HepG2 (cell line): ENCODE results near the gene ETFA. TPM values are rescaled to one million over a fixed set of nuclear protein-coding genes. Genes with fewer than 3 reads are reported as not detected.

Source experiments
- BHLHE40 ChIP-seq: IDR thresholded peaks from 2 replicates; pipeline ENCODE4 v1.6.1; 2011; ENCODE audit warnings: low read length, improper control_type of control experiment
- GPBP1L1 ChIP-seq: sonication (generic); formaldehyde crosslinking; IDR thresholded peaks from 2 replicates; pipeline ENCODE4 v1.5.0; 2020; ENCODE audit warnings: mild to moderate bottlenecking, missing genetic modification reagents
- ISL2 ChIP-seq: sonication (generic); formaldehyde crosslinking; IDR thresholded peaks from 2 replicates; pipeline ENCODE4 v1.5.0; 2020; ENCODE audit warnings: missing genetic modification reagents
- JUNB ChIP-seq: sonication (generic); formaldehyde crosslinking; IDR thresholded peaks from 2 replicates; pipeline ENCODE4 v1.8.0; 2022; ENCODE audit warnings: missing genetic modification reagents, mild to moderate bottlenecking, borderline replicate concordance
- KAT8 ChIP-seq: IDR thresholded peaks from 2 replicates; pipeline ENCODE4 v1.6.1; 2016; ENCODE audit warnings: missing genetic modification reagents, missing compliant biosample characterization
- KDM3A ChIP-seq: IDR thresholded peaks from 2 replicates; pipeline ENCODE4 v1.6.1; 2018; ENCODE audit warnings: low read depth, missing compliant biosample characterization
- MAZ ChIP-seq, 2 experiments: sonication (generic) in 1 of 2; formaldehyde crosslinking in 1 of 2; IDR thresholded peaks; 2 replicates each; pipeline versions ENCODE4 v1.5.0 to v1.6.1; 2012 to 2020; ENCODE audit warnings: low read depth in 2 of 2, mild to moderate bottlenecking in 2 of 2, borderline replicate concordance in 1 of 2, improper control_type of control experiment in 1 of 2, low read length in 1 of 2, missing genetic modification reagents in 1 of 2, moderate library complexity in 1 of 2
- MEF2D ChIP-seq: sonication (generic); formaldehyde crosslinking; IDR thresholded peaks from 2 replicates; pipeline ENCODE4 v1.5.1; 2020; ENCODE audit warnings: mild to moderate bottlenecking, missing genetic modification reagents
- MIER2 ChIP-seq: IDR thresholded peaks from 2 replicates; pipeline ENCODE4 v1.6.1; 2016; ENCODE audit warnings: missing biosample characterization, missing genetic modification reagents
- MIXL1 ChIP-seq: IDR thresholded peaks from 2 replicates; pipeline ENCODE4 v1.6.1; 2016
- NFYB ChIP-seq: sonication (generic); formaldehyde crosslinking; IDR thresholded peaks from 2 replicates; pipeline ENCODE4 v1.4.0; 2020; ENCODE audit warnings: missing genetic modification reagents
- NKX3-1 ChIP-seq: sonication (generic); formaldehyde crosslinking; IDR thresholded peaks from 2 replicates; pipeline ENCODE4 v1.5.0; 2020; ENCODE audit warnings: missing genetic modification reagents
- PAF1 ChIP-seq: IDR thresholded peaks from 2 replicates; pipeline ENCODE4 v1.6.1; 2016; ENCODE audit warnings: missing genetic modification reagents, missing compliant biosample characterization
- YEATS4 ChIP-seq: sonication (generic); formaldehyde crosslinking; IDR thresholded peaks from 2 replicates; pipeline ENCODE4 v1.4.0; 2020; ENCODE audit warnings: missing genetic modification reagents, borderline replicate concordance
- ZNF33A ChIP-seq: sonication (generic); formaldehyde crosslinking; IDR thresholded peaks from 2 replicates; pipeline ENCODE4 v1.5.1; 2020; ENCODE audit warnings: missing genetic modification reagents, mild to moderate bottlenecking, moderate library complexity, borderline replicate concordance
- ZNF432 ChIP-seq: sonication (generic); formaldehyde crosslinking; IDR thresholded peaks from 2 replicates; pipeline ENCODE4 v1.5.0; 2020; ENCODE audit warnings: missing genetic modification reagents, mild to moderate bottlenecking, borderline replicate concordance
- polyA plus RNA-seq, 8 experiments: library from polyadenylated mRNA; depleted of rRNA in 3 of 8; stranded (reverse) in 7 of 8; unstranded in 1 of 8; fragments of >200 nt; fragmentation: Illumina TruSeq in 4 of 8; extraction: Trizol in 4 of 8; gene quantifications; 2 replicates each; pipeline versions ENCODE4 v1.2.1 to v1.2.3, GENCODE V29; 2011 to 2016; ENCODE audit warnings: low read depth in 4 of 8, missing spikeins in 1 of 8, mixed read lengths in 1 of 8; ENCODE audit not compliant: insufficient read depth in 1 of 8
- total RNA-seq, 5 experiments: library from RNA; depleted of rRNA; stranded (reverse); fragments of >200 nt; fragmentation: Illumina TruSeq; extraction: Trizol; gene quantifications; 2 replicates each; pipeline ENCODE4 v1.2.3, GENCODE V29; 2016; ENCODE audit warnings: low read depth in 1 of 5
- TF ChIP-seq, protein P1 (sequence below): sonication (generic); formaldehyde crosslinking; IDR thresholded peaks from 2 replicates; pipeline ENCODE4 v1.5.0; 2020; ENCODE audit warnings: mild to moderate bottlenecking, missing genetic modification reagents
- TF ChIP-seq, protein P2 (sequence below): IDR thresholded peaks from 2 replicates; pipeline ENCODE4 v1.6.1; 2012; ENCODE audit warnings: low read length, improper control_type of control experiment
- TF ChIP-seq, protein P3 (sequence below): fragments of 450-650 bp; IDR thresholded peaks from 2 replicates; pipeline ENCODE4 v1.6.1; 2017

ETFA gene
- total and polyA plus RNA-seq, 2 of the 13 experiments (the other 11 are each of a cell fraction or from before 2014, with no cell fraction given): 291 to 396 TPM

DNA sequence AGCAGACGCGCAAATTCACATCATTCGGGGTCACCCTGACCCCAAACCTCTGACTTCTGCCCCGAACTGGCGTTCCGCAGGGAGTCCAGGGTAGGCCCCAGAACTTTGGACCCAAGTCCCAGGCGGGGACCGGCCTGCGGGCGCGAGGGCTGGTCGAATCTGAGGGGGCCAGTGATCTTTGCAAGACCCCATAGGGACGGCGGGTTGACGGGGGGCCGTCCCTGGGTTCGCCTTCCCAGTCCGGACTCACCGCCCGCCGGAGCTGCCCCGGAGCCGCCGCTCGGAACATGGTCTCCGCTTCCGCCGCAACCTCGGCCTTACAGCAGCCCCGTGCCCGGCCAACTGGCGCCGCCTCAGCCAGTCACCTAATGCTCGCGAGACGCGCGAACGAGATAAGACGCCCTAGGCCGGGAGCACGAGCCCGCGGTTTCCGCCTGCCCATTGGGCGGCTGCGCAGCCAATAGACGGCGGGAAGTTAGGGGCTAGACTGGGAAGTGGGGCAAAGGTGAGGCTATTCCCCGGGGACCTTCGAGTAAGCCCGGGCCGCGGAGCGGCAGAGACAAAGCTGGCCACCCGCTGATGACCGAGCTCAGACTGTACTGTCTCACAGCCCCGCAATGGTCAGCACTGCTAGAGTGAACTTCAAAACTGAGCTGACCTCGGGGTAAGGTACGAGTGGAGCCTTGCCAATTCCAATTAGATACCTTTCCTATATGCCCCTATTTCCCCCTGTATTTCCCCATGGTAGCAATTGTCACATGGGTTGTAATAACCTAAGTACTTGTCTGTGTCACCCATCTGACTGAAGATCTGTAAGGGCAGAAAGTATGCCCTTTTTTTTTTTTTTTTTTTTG is at the start of gene ETFA (continued):
- TF ChIP-seq YEATS4 (CRISPR knock-in tag) (peak; percentile 87), JUNB (CRISPR knock-in tag) (peak; percentile 32; the same call in 1 of the 2 replicates), BHLHE40 (peak; percentile 76), MIER2 (CRISPR knock-in tag) (0 out of 2 replicates have a peak, but pooled peaks have one; percentile 27), KAT8 (CRISPR knock-in tag) (peak; percentile 89), GPBP1L1 (CRISPR knock-in tag) (no peak), ZNF432 (CRISPR knock-in tag) (no peak), KDM3A (peak; percentile 64; the same call in 1 of the 2 replicates), MIXL1 (CRISPR knock-in tag) (no peak), MEF2D (peak; percentile 72), NKX3-1 (CRISPR knock-in tag) (0 out of 2 replicates have a peak, but pooled peaks have one; percentile 25), PAF1 (CRISPR knock-in tag) (no peak), MAZ (IDR thresholded peaks at IDR 0.05; ENCODE audit: borderline replicate concordance, low read depth, low read length) (no peak), MAZ (CRISPR knock-in tag; IDR thresholded peaks at IDR 0.05; ENCODE audit: low read depth) (peak; percentile 75; the same call in 1 of the 2 replicates), ZNF33A (CRISPR knock-in tag) (no peak), ISL2 (CRISPR knock-in tag) (0 out of 2 replicates have a peak, but pooled peaks have one; percentile 34), NFYB (peak; percentile 82)
- TF ChIP-seq, protein P1, sequence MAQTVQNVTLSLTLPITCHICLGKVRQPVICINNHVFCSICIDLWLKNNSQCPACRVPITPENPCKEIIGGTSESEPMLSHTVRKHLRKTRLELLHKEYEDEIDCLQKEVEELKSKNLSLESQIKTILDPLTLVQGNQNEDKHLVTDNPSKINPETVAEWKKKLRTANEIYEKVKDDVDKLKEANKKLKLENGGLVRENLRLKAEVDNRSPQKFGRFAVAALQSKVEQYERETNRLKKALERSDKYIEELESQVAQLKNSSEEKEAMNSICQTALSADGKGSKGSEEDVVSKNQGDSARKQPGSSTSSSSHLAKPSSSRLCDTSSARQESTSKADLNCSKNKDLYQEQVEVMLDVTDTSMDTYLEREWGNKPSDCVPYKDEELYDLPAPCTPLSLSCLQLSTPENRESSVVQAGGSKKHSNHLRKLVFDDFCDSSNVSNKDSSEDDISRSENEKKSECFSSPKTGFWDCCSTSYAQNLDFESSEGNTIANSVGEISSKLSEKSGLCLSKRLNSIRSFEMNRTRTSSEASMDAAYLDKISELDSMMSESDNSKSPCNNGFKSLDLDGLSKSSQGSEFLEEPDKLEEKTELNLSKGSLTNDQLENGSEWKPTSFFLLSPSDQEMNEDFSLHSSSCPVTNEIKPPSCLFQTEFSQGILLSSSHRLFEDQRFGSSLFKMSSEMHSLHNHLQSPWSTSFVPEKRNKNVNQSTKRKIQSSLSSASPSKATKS (CRISPR knock-in tag): no peak
- TF ChIP-seq, protein P2, sequence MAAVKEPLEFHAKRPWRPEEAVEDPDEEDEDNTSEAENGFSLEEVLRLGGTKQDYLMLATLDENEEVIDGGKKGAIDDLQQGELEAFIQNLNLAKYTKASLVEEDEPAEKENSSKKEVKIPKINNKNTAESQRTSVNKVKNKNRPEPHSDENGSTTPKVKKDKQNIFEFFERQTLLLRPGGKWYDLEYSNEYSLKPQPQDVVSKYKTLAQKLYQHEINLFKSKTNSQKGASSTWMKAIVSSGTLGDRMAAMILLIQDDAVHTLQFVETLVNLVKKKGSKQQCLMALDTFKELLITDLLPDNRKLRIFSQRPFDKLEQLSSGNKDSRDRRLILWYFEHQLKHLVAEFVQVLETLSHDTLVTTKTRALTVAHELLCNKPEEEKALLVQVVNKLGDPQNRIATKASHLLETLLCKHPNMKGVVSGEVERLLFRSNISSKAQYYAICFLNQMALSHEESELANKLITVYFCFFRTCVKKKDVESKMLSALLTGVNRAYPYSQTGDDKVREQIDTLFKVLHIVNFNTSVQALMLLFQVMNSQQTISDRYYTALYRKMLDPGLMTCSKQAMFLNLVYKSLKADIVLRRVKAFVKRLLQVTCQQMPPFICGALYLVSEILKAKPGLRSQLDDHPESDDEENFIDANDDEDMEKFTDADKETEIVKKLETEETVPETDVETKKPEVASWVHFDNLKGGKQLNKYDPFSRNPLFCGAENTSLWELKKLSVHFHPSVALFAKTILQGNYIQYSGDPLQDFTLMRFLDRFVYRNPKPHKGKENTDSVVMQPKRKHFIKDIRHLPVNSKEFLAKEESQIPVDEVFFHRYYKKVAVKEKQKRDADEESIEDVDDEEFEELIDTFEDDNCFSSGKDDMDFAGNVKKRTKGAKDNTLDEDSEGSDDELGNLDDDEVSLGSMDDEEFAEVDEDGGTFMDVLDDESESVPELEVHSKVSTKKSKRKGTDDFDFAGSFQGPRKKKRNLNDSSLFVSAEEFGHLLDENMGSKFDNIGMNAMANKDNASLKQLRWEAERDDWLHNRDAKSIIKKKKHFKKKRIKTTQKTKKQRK: no peak
- TF ChIP-seq, protein P3, sequence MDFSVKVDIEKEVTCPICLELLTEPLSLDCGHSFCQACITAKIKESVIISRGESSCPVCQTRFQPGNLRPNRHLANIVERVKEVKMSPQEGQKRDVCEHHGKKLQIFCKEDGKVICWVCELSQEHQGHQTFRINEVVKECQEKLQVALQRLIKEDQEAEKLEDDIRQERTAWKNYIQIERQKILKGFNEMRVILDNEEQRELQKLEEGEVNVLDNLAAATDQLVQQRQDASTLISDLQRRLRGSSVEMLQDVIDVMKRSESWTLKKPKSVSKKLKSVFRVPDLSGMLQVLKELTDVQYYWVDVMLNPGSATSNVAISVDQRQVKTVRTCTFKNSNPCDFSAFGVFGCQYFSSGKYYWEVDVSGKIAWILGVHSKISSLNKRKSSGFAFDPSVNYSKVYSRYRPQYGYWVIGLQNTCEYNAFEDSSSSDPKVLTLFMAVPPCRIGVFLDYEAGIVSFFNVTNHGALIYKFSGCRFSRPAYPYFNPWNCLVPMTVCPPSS: no peak
